NCI-H524 (cell line): ENCODE data around the gene TMPO.
"Not testable (repeated sequence)": the region's sequence is repeated elsewhere in the genome, so short reads cannot be mapped to it uniquely, and the experiment has no call there.

ENCODE experiments used
- DNase-seq, 2 experiments: peaks; one replicate each; lab custom pipeline; 2025; lab: John Stamatoyannopoulos, UW

Gene TMPO

GRCh38 chr12:98511806-98512205, 3.6 kb upstream of the TMPO start:
- not testable (repeated sequence) for DNase-seq

- no peak for DNase-seq
Observed at GRCh38 chr12:98513379-98514322, 1.7 kb upstream of the TMPO start.

GRCh38 chr12:98514982-98515286, 456 bp upstream of the TMPO start:
- no peak for DNase-seq

- DNase-seq = peak; percentile 76 to 95
Observed at GRCh38 chr12:98516111-98516873, 902 bp downstream of the TMPO start.

- no peak for DNase-seq
Observed at GRCh38 chr12:98519257-98519907, 4.0 kb downstream of the TMPO start.

- DNase-seq = no peak
Observed at GRCh38 chr12:98530068-98530467, 14.7 kb downstream of the TMPO start.

- peak; percentile 5 to 26 for DNase-seq
Observed at GRCh38 chr12:98532687-98533304, 17.4 kb downstream of the TMPO start.

GRCh38 chr12:98533723-98534251, 18.4 kb downstream of the TMPO start:
- DNase-seq = no peak

- DNase-seq = no peak
Observed at GRCh38 chr12:98538031-98538430, 22.6 kb downstream of the TMPO start.

GRCh38 chr12:98543701-98544100, 28.3 kb downstream of the TMPO start:
- no peak for DNase-seq

- no peak for DNase-seq
Observed at GRCh38 chr12:98544751-98545150, 29.4 kb downstream of the TMPO start.

GRCh38 chr12:98549371-98550110, 34.2 kb downstream of the TMPO start:
- no peak for DNase-seq

GRCh38 chr12:98551787-98552186, 36.4 kb downstream of the TMPO start:
- no peak for DNase-seq

GRCh38 chr12:98558097-98558496, 42.7 kb downstream of the TMPO start:
- DNase-seq = not testable (repeated sequence)

- no peak for DNase-seq
Observed at GRCh38 chr12:98559666-98560065, 44.3 kb downstream of the TMPO start.

- DNase-seq = no peak
Observed at GRCh38 chr12:98561846-98562245, 46.5 kb downstream of the TMPO start.

- no peak for DNase-seq
Observed at GRCh38 chr12:98572010-98572409, 56.6 kb downstream of the TMPO start.

- no peak for DNase-seq
Observed at GRCh38 chr12:98574110-98574509, 58.7 kb downstream of the TMPO start.

GRCh38 chr12:98575013-98575412, 59.6 kb downstream of the TMPO start:
- no peak for DNase-seq

- not testable (repeated sequence) for DNase-seq
Observed at GRCh38 chr12:98576795-98577194, 61.4 kb downstream of the TMPO start.

GRCh38 chr12:98578392-98578791, 63.0 kb downstream of the TMPO start:
- no peak for DNase-seq
